HepG2 (cell line): ENCODE results near the gene LTB4R. TPM values are rescaled to one million over a fixed set of nuclear protein-coding genes. Genes with fewer than 3 reads are reported as not detected.

ENCODE experiments used
- ADNP ChIP-seq: sonication (generic); formaldehyde crosslinking; IDR thresholded peaks from 2 replicates; pipeline ENCODE4 v1.4.0; 2020; ENCODE audit warnings: missing genetic modification reagents
- AHDC1 ChIP-seq: sonication (generic); formaldehyde crosslinking; IDR thresholded peaks from 2 replicates; pipeline ENCODE4 v1.5.1; 2020; ENCODE audit warnings: mild to moderate bottlenecking, missing genetic modification reagents, borderline replicate concordance
- ATF3 ChIP-seq: sonication (generic); formaldehyde crosslinking; IDR thresholded peaks from 2 replicates; pipeline ENCODE4 v1.4.0; 2020; ENCODE audit warnings: missing genetic modification reagents
- DBP ChIP-seq: sonication (generic); formaldehyde crosslinking; IDR thresholded peaks from 2 replicates; pipeline ENCODE4 v1.4.0; 2020; ENCODE audit warnings: missing genetic modification reagents; ENCODE audit errors: not compliant biosample characterization
- E2F2 ChIP-seq: sonication (generic); formaldehyde crosslinking; IDR thresholded peaks from 2 replicates; pipeline ENCODE4 v1.4.0; 2020; ENCODE audit warnings: missing genetic modification reagents, borderline replicate concordance
- FOXC1 ChIP-seq: sonication (generic); formaldehyde crosslinking; IDR thresholded peaks from 2 replicates; pipeline ENCODE4 v1.8.0; 2022; ENCODE audit warnings: mild to moderate bottlenecking, missing genetic modification reagents, borderline replicate concordance
- IRF1 ChIP-seq: sonication (generic); formaldehyde crosslinking; IDR thresholded peaks from 2 replicates; pipeline ENCODE4 v1.4.0; 2020; ENCODE audit warnings: low read depth, mild to moderate bottlenecking, missing genetic modification reagents
- KLF15 ChIP-seq: sonication (generic); formaldehyde crosslinking; IDR thresholded peaks from 2 replicates; pipeline ENCODE4 v1.8.1; 2023; ENCODE audit warnings: borderline replicate concordance, mild to moderate bottlenecking, inconsistent platforms, missing genetic modification reagents, mixed read lengths
- TOPORS ChIP-seq: sonication (generic); formaldehyde crosslinking; IDR thresholded peaks from 2 replicates; pipeline ENCODE4 v1.8.0; 2023; ENCODE audit warnings: mild to moderate bottlenecking, missing genetic modification reagents
- ZBTB46 ChIP-seq: sonication (generic); formaldehyde crosslinking; IDR thresholded peaks from 2 replicates; pipeline ENCODE4 v1.4.0; 2020; ENCODE audit warnings: mild to moderate bottlenecking, missing genetic modification reagents, borderline replicate concordance
- polyA plus RNA-seq, 8 experiments: library from polyadenylated mRNA; depleted of rRNA in 3 of 8; stranded (reverse) in 7 of 8; unstranded in 1 of 8; fragments of >200 nt; fragmentation: Illumina TruSeq in 4 of 8; extraction: Trizol in 4 of 8; gene quantifications; 2 replicates each; pipeline versions ENCODE4 v1.2.1 to v1.2.3, GENCODE V29; 2011 to 2016; ENCODE audit warnings: low read depth in 4 of 8, missing spikeins in 1 of 8, mixed read lengths in 1 of 8; ENCODE audit not compliant: insufficient read depth in 1 of 8
- total RNA-seq, 5 experiments: library from RNA; depleted of rRNA; stranded (reverse); fragments of >200 nt; fragmentation: Illumina TruSeq; extraction: Trizol; gene quantifications; 2 replicates each; pipeline ENCODE4 v1.2.3, GENCODE V29; 2016; ENCODE audit warnings: low read depth in 1 of 5

LTB4R gene
- total and polyA plus RNA-seq, 2 of the 13 experiments (the other 11 are each of a cell fraction or from before 2014, with no cell fraction given): 3.2 to 8.2 TPM

- no peak for TF ChIP-seq ADNP
- no peak; the same call in 1 of the 2 replicates for TF ChIP-seq ATF3 (CRISPR knock-in tag)
- TF ChIP-seq FOXC1 (CRISPR knock-in tag): no peak
- TF ChIP-seq ZBTB46: no peak
- no peak for TF ChIP-seq TOPORS (CRISPR knock-in tag)
- no peak for TF ChIP-seq E2F2
- no peak for TF ChIP-seq DBP (CRISPR knock-in tag)
- 0 out of 2 replicates have a peak, but pooled peaks have one; percentile 5 for TF ChIP-seq AHDC1 (CRISPR knock-in tag)
- TF ChIP-seq KLF15 (CRISPR knock-in tag): no peak; the same call in 1 of the 2 replicates
- TF ChIP-seq IRF1 (CRISPR knock-in tag): no peak
Observed at GRCh38 chr14:24300326-24300980, 10.8 kb upstream of the LTB4R start (continued).
